Activated naive CD4-positive, alpha-beta T cell treated with anti-CD3 and anti-CD28 coated beads, Interleukin-2, amount 50 U/mL, for 16 hours (primary cell): Measurements from ENCODE around the gene NRM.
"Not testable (repeated sequence)": the region's sequence is repeated elsewhere in the genome, so short reads cannot be mapped to it uniquely, and the experiment has no call there.

Source experiments
- DNase-seq: peaks from one replicate; pipeline ENCODE4 v3.0.0-alpha.2; 2020

NRM gene, protein sequence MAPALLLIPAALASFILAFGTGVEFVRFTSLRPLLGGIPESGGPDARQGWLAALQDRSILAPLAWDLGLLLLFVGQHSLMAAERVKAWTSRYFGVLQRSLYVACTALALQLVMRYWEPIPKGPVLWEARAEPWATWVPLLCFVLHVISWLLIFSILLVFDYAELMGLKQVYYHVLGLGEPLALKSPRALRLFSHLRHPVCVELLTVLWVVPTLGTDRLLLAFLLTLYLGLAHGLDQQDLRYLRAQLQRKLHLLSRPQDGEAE

GRCh38 chr6:30690403-30691207 is at the start of gene NRM:
TSS of gene NRM (minus strand) at chr6:30690984. CDS start at chr6:30690974, 10 bp downstream.
- DNase-seq = peak; percentile 77

GRCh38 chr6:30740540-30740870 is 49.7 kb upstream of the NRM start:
- DNase-seq = no peak

- no peak for DNase-seq
These were observed 47.7 kb upstream of the NRM start for GRCh38 chr6:30738532-30738931.

DNA sequence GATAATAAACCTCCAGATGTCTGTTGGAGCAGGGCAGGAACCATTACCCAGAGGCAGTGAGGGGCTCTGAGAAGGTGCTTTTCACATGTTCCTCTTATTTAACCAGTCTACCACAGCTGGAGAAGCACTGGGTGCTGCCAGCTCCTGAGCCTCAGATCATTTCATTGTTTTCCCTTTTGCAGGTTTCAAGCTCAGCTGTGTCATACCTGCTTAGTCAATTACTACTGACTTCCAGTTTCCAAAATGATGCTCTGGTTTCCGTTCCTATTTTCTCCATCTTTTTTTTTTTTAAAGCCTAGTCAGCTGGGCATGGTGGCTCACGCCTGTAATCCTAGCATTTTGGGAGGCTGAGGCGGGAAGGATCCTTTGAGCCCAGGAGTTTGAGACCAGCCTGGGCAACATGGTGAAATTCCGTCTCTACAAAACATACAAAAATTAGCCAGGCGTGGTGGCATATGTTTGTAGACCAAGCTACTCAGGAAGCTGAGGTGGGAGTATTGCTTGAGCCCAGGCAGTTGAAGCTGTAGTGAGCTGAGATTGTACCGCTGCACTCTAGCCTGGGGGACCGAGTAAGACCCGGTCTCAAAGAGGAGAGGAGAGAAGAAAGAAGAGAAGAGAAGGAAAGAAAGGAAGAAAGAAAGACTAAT is 45.0 kb upstream of the NRM start:
- peak; percentile 46 for DNase-seq

GRCh38 chr6:30732237-30732943 is 41.6 kb upstream of the NRM start:
- DNase-seq = no peak

GRCh38 chr6:30730601-30731435 is 40.0 kb upstream of the NRM start:
- DNase-seq = peak; percentile 87

- DNase-seq = no peak
These were observed 37.3 kb upstream of the NRM start for GRCh38 chr6:30727920-30728553.

- no peak for DNase-seq
These were observed 36.0 kb upstream of the NRM start for GRCh38 chr6:30726506-30727413.

GRCh38 chr6:30725713-30726505 is 35.1 kb upstream of the NRM start:
- DNase-seq = no peak

DNA sequence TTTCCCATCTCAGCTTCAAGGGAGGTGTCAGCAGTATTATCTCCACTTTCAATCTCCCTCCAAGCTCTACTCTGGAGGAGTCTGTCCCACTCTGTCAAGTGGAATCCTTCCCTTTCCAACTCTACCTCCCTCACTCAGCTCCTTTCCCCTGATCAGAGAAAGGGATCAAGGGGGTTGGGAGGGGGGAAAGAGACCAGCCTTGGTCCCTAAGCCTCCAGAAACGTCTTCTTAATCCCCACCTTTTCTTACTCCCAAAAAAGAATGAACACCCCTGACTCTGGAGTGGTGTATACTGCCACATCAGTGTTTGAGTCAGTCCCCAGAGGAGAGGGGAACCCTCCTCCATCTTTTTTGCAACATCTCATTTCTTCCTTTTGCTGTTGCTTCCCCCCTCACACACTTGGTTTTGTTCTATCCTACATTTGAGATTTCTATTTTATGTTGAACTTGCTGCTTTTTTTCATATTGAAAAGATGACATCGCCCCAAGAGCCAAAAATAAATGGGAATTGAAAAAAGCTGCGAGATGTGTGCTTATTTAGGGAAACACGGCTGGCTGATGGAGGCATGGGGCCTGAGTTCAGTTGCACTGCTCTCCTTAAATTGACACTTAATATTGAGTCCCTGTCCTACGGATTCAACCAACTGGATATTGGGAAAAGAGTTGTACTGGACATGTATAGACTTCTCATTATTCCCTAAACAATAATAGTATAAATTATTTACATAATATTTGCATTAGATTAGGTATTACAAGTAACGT is 34.3 kb upstream of the NRM start:
- no peak for DNase-seq

DNA sequence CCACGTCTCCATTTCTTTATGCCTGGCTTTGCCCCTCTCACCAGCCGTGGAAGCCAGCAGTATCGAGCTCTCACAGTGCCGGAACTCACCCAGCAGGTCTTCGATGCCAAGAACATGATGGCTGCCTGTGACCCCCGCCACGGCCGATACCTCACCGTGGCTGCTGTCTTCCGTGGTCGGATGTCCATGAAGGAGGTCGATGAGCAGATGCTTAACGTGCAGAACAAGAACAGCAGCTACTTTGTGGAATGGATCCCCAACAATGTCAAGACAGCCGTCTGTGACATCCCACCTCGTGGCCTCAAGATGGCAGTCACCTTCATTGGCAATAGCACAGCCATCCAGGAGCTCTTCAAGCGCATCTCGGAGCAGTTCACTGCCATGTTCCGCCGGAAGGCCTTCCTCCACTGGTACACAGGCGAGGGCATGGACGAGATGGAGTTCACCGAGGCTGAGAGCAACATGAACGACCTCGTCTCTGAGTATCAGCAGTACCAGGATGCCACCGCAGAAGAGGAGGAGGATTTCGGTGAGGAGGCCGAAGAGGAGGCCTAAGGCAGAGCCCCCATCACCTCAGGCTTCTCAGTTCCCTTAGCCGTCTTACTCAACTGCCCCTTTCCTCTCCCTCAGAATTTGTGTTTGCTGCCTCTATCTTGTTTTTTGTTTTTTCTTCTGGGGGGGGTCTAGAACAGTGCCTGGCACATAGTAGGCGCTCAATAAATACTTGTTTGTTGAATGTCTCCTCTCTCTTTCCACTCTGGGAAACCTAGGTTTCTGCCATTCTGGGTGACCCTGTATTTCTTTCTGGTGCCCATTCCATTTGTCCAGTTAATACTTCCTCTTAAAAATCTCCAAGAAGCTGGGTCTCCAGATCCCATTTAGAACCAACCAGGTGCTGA is 33.3 kb upstream of the NRM start:
- DNase-seq = not testable (repeated sequence)

DNA sequence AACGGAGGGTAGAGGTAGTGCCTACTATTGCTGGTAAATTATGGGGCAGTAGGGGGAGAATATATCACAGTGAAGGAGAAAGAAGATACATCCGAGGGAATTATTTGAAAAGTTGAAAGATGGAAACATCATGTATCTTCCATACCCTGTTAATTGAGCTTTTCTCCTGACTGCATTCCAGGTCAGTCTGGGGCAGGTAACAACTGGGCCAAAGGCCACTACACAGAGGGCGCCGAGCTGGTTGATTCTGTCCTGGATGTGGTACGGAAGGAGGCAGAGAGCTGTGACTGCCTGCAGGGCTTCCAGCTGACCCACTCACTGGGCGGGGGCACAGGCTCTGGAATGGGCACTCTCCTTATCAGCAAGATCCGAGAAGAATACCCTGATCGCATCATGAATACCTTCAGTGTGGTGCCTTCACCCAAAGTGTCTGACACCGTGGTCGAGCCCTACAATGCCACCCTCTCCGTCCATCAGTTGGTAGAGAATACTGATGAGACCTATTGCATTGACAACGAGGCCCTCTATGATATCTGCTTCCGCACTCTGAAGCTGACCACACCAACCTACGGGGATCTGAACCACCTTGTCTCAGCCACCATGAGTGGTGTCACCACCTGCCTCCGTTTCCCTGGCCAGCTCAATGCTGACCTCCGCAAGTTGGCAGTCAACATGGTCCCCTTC is 32.5 kb upstream of the NRM start:
- DNase-seq = not testable (repeated sequence)

DNA sequence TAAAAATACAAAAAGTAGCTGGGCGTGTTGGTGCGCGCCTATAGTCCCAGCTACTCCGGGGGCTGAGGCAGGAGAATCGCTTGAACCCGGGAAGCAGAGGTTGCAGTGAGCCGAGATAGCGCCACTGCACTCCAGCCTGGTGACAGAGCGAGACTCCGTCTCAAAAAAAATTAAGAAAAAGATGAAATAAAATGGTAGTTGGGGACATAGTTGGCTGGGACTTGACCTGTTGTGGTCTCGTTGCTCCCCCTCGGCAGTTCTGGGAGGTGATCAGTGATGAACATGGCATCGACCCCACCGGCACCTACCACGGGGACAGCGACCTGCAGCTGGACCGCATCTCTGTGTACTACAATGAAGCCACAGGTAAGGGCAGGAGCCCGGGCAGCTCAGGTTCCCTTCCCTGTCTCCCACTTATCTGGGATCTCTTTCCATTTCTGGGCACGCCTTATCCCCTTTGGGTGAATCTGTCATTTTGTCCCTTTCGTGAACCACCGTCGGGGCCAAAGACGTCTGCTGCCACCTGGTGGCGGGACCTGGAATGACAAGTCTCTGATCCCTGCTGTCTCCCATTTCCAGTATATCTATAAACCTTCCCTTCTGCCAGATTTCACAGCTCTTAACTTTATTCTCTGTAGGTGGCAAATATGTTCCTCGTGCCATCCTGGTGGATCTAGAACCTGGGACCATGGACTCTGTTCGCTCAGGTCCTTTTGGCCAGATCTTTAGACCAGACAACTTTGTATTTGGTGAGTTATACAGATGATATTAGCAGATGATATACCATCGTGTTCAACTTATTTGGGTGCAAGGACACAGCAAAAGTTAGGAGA is 31.7 kb upstream of the NRM start:
- peak; percentile 80 for DNase-seq

GRCh38 chr6:30722025-30722279 is 31.2 kb upstream of the NRM start:
- peak; percentile 23 for DNase-seq

DNA sequence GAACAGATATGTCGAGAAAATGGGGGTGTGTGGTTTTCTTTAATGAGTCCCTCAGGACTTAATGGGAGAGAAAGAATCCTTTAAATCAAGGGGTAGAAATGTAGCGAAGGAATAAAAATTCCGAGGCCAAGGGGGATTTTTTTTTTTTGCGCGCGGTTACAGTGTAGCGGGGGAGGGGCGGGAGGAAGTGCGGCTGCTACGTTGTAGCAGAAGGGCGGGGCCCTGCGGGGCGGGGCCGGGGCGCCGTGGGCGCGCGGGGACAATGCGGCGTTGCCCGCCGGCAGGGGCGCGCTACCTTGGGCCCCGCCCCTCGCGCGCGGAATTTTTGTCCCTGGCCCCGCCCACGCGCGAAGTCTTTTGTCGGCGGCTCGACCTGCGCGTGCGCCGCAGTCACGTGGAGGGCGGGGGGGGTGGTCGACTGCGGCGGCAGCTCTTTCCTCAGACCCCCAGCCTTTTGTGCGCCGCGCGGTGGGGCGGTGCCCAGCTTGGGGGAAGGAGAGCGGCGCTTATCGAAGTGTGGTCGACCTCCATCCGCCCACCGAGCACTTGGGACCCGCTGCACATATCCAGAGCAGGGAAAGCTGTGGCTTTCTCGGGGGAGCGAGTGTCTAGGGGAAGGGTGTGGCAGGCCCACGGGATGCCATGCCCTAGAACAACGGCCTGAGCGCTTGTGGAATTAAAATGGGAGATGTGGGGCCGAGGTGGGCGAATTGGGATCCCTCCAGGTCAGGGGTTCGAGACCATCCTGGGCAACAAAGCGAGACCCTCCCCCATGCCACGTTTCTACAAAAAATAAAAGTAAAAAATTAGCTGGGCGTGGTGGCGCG is 30.6 kb upstream of the NRM start:
- DNase-seq = peak; percentile 98

DNA sequence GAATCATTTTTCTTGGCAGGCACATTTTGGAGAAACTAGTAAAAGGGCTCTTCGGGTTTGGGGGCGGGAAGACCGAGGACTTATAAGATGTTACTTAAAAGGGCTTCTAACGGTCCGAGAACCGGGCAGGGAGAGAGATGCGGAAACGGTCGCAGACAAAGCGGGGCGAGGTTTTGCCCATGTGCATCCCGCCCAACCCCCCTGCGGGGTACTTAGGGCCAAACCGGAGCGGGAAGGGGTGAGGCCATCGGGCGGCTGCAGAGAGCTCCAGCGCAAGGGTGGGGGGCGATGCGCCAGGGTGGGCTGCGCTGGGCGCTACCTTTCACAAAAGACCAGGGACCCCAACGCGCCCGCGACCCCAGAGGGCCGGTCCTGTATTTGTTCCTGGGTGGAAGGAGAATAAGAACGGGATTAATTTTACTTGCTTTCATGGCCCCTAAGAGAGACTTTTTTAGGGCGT is 30.0 kb upstream of the NRM start:
- DNase-seq = peak; percentile 75
